Eye (tissue), 1 donor: ENCODE results near the gene ZNF593.
A peak's percentile ranks its signal among the peaks of the same experiment; 100 is the strongest.

Experiments used
- DNase-seq: peaks from one replicate; pipeline ENCODE4 v3.0.0-alpha.2; 2015

ZNF593 gene

DNA sequence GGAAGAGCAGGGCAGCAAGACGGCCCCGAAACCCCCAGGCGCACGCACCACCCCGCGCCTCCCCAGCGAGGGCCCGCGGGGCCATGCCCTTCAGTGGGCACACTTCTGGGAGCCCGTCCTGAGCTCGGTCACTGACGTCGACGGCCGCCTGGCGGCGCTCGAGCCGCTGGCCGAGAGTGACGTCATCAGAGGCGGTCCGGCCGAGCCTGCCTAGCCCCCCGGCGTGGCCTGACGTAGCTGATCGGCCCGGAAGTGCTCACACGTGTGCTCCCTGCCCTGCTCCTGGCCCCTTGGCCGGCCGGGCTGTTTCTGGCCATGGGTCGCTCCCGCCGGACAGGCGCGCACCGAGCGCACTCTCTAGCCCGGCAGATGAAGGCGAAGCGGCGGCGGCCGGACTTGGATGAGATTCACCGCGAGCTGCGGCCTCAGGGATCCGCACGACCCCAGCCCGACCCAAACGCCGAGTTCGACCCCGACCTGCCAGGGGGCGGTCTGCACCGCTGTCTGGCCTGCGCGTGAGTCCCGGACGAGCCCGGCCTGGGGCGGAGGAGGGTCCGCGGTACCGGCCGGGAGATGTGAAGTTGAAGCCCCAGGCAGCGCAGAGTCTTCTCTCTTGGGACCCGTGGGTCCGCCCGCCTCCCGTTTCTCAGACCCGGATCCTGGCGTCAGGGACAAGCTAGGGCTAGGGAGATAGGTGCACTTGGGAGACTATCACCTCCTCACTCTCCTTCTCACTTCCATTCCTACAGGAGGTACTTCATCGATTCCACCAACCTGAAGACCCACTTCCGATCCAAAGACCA is at the start of gene ZNF593:
Gene ZNF593, plus strand, starts transcription at position 240 of the 803 bp plus-strand sequence. Its CDS starts 76 bp downstream, at position 316.
- peak; percentile 95 for DNase-seq

- DNase-seq = no peak
Observed at GRCh38 chr1:26121854-26122773, 47.6 kb upstream of the ZNF593 start.

DNA sequence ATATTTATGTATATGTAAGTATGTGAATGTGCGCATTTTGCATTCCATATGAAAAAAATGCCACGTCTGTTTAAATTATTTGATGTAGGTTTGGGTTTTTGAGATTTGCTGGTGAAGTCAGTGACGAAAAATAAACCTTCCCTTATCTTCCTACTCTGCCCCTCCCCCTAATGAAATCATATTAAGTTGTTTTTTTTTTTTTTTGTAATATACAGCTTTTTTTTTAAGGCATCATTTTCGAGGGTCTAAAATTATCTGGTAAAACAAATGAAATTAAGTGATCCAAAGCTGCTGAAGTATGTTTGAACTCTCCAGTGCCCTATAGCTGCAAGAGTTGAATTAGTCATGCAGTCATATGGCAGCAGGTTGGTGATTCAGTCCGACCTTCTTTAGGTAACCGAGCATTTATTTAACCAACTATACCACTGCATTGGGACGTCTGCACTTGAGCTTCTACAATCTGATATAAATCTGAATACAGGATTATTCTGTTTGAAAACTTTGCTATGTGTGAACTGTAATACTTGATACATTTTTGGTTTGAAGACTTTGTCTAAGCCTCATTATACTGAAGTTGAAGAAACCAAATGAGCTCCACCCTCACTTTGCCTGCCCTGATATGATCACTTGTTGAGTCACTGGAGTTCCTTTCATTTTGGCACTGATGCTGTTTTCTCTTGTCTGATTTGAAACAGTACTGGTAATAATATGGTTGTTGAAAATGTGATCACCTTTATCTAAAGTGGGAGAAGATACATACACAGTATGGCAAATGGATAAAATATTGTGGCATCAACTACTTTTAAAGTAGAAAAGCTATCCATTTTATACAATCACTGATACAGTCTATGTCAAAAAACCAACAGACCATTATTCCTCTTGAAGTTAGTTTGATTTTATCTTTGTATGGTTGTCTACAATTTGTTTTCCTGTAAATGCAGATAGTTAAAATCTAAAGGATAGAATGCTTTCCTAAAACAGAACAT is 46.4 kb upstream of the ZNF593 start:
- no peak for DNase-seq

DNA sequence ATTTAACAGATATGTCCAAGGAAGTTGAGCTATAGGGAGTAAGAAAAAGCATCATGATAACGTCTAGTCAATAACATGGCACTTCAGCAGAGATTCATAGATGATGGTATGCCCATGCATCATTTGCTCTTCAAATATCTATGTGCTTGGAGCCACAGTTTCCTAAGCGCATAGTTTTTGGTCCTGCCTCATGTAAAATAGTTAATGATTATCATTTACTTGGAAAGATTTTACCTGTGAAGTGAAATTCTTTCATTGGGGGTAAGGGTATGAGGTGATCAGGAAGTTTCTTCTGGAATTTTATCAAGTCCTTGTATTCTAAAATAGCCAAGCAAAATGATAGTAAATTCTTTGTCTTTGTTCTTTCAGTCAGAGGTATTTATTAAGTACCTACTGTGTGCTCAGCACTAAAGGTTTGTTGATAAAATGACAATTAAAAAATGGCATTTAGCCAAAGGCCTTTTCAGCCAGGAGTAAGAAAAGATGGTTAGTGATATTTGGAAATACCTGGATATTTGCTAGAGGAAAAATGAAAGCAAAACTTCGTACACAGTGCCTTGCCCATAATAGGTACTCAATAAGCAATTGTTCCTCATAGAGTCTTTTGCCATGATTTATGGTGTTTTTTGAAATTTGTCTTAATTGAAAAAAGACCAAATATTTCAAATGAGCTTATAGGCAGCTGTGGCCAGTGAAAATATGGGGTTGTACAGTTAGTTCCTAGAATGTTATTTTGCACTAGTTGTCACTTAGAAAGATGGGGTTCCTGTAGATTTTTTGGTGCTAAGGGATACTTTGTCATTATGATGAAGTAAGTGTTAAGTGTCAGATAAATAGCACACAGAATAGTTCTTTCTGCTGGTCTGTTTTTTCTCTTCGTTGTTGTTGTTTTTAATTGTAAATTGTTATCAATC is 45.0 kb upstream of the ZNF593 start:
- no peak for DNase-seq

- DNase-seq = no peak
Observed at GRCh38 chr1:26125382-26125781, 44.3 kb upstream of the ZNF593 start.

DNA sequence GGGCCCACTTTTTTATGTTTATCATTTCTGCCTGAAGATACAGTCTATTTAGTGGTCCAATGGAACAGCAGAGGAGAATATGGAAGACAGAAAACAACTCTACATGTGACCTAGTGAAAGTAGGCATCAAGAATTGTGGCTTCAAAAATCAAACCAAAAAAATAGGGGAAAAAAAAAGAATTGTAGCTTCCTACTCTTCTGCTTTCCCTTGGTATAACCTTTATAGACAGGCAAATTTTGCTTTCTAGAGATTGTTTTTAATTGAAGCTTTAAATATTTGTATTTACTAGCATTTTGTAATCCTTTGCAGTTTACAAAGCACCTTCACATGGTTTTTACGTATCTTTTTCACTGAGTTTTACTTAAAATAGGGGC is 43.8 kb upstream of the ZNF593 start:
- DNase-seq = no peak

DNA sequence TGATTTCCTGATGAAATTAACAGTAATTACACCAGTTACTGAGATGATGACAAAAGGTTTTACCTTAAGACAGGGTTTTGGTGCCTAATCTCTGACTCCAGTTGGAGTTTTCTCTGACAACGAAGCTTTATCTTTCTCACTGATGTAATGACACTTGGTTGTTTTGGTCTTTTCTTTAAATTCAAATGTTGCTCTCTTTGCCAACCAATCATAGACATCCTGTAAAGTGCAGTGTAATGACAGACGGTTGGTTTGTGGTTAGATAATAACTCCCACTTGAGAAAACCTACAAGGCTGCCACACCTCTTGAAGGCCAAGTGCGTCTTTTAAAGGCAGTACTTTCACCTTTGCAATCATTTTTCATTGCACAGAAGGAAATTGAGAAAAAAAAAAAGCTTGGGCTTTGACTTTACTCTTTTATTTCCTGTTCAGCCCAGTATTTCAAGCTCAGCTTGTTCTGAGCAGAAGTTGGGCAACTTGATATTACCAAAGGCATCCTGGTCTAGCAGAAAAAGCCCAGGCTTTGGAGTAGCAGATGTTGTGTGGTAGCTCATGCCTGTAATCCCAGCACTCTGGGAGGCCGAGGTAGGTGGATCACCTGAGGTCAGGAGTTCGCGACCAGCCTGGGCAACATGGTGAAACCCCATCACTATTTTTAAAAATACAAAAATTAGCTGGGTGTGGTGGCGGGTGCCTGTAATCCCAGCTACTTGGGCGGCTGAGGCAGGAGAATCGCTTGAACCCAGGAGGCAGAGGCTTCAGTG is 43.2 kb upstream of the ZNF593 start:
- DNase-seq = no peak

DNA sequence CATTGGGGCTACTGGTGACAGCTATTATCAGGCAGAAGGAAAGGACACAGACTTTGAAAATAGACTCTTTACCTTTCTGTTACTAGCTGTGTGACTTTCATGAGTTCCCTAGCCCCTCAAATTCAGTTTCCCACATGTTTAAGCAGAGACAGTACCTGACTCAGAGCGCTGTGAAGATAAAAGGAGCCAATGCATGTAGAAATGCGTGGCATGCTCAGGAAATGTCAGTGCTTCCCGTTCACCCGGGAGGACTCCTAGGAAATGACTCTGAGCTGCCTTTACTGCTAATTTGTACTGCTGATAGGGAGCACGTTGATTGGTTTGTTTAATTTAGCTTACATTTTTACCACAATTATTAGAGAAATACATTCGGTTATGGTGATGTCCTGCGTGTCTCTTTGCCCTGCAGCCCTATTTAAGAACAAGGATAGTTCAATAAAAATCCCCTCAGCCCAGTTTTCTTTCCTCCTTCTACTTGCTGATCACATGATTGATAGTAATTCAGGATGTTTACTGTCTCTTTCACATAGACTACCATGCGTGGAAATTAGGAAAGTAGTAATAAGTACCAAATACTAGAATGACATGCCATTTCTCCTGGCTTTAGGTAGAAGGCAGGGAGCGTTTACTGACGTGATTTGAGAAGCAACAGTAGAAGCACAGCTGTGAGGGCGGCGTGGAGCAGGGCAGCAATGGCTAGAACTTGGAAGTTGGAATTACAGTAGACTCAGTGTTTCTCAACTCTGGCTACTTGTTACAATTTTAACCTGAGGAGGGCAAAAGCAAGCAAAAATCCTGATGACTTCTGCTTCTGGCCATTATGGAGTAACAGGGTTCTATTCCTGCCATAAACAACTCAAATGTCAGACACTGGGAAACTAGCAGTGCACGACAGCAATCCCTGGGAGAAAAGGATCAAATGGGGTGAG is 42.2 kb upstream of the ZNF593 start:
- DNase-seq = no peak

- no peak for DNase-seq
Observed at GRCh38 chr1:26129778-26130177, 39.9 kb upstream of the ZNF593 start.

- DNase-seq = no peak
Observed at GRCh38 chr1:26130695-26131094, 39.0 kb upstream of the ZNF593 start.

GRCh38 chr1:26132128-26132833 is 37.4 kb upstream of the ZNF593 start:
- no peak for DNase-seq

DNA sequence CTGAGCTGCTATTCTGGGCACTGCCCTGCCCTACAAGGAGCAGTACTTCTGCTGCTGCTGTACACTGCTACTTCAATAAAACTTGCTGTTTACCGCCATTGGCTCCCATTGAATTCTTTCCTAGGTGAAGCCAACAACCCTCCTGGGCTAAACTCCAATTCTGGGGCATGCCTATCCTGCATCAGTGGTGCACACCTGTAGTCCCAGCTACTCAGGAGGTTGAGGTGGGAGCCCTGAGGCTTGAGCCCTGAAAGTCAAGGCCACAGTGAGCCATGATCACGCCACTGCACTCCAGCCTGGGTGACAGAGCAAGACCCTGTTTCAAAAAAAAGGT is 36.9 kb upstream of the ZNF593 start:
- DNase-seq = no peak

DNA sequence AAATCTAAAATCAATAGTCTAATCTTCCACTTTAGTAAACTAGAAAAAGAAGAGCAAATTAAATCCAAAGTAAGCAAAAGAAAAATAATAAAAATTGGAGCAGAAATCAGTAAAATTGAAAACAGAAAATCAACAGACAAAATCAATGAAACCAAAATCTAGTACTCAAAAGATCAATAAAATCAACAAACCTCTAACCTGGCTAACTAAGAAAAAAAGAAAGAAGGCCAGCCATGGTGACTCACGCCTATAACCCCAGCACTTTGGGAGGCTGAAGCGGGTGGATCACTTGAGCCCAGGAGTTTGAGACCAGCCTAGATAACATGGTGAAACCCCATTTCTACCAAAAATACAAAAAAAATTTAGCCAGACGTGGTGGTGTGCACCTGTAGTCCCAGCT is 35.2 kb upstream of the ZNF593 start:
- no peak for DNase-seq

DNA sequence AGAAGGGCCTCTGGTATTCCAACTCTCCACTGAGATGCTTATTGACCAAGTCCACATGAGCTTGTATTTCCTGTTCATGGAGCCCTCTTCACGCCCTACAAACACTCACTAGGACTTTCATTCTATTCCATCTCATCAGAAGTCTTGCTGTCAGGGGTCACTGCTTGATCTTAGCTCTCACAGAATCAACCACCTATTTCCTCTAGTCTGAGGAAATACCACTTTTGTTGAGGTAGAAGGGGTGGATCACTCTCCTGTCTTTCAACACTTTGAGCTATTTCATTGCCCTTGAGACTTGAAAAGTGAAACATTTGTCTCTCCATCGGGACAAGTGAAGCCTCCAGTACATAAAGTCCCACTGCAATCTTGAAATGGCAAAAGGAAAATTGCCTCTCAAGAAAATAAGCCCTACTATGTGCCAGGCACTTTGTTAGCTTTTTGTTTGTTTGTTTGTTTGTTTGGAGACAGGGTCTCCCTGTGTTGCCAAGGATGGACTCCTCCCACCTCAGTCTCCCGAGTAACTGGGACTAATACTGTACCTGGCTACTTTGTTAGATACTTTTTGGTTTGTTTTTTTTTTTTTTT is 30.6 kb upstream of the ZNF593 start:
- DNase-seq = no peak

DNA sequence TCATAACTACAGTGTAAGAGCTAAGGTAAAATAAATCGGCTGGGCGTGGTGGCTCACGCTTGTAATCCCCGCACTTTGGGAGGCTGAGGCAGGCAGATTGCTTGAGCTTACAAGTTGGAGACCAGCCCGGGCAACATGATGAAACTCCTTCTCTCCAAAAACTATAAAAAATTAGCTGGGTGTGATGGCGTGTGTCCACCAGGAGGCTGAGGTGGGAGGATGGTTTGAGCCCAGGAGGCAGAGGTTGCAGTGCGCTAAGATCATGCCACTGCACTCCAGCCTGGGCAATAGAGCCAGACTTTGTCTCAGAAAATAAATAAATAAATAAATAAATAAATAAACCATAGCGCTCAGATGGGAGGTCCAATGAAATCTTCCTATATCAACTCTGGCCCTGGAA is 27.5 kb upstream of the ZNF593 start:
- DNase-seq = no peak

- DNase-seq = peak; percentile 92
Observed at GRCh38 chr1:26145041-26145959, 24.4 kb upstream of the ZNF593 start.

- no peak for DNase-seq
Observed at GRCh38 chr1:26145960-26146294, 23.8 kb upstream of the ZNF593 start.

GRCh38 chr1:26148887-26149286 is 20.8 kb upstream of the ZNF593 start:
- DNase-seq = no peak
